Endothelial cell (in vitro differentiated cells): Measurements from ENCODE around the gene EIF3A. TPM values are rescaled to one million over a fixed set of nuclear protein-coding genes. Genes with fewer than 3 reads are reported as not detected.
"Not testable (repeated sequence)": the region's sequence is repeated elsewhere in the genome, so short reads cannot be mapped to it uniquely, and the experiment has no call there.

Experiments used
- DNase-seq: peaks from one replicate; pipeline ENCODE4 v3.0.0; 2021; ENCODE audit warnings: low spot score
- H3K27ac Mint-ChIP-seq: one replicate; pipeline ENCODE4 v1.8.0; 2021; ENCODE audit warnings: mixed read lengths, inconsistent platforms; ENCODE audit not compliant: unreplicated experiment
- H3K27me3 Mint-ChIP-seq: one replicate; pipeline ENCODE4 v1.8.0; 2021; ENCODE audit warnings: mild to moderate bottlenecking, moderate library complexity, mixed read lengths, inconsistent platforms; ENCODE audit not compliant: unreplicated experiment
- H3K36me3 Mint-ChIP-seq: one replicate; pipeline ENCODE4 v1.8.0; 2021; ENCODE audit warnings: mild to moderate bottlenecking, low read depth, mixed read lengths, inconsistent platforms; ENCODE audit not compliant: unreplicated experiment
- H3K4me1 Mint-ChIP-seq: one replicate; pipeline ENCODE4 v1.8.0; 2021; ENCODE audit warnings: mild to moderate bottlenecking, mixed read lengths, inconsistent platforms; ENCODE audit not compliant: unreplicated experiment
- H3K4me3 Mint-ChIP-seq: one replicate; pipeline ENCODE4 v1.8.0; 2021; ENCODE audit warnings: mild to moderate bottlenecking, mixed read lengths, inconsistent platforms; ENCODE audit not compliant: unreplicated experiment
- H3K9me3 Mint-ChIP-seq: one replicate; pipeline ENCODE4 v1.8.0; 2021; ENCODE audit warnings: mixed read lengths, inconsistent platforms; ENCODE audit not compliant: unreplicated experiment
- total RNA-seq: library from RNA; stranded (reverse); fragmentation: NEBNext Ultra II Directional; extraction: Animal tissue kit (Norgen Biotek cat#: 25700); gene quantifications from one replicate; pipeline ENCODE4 v1.2.1, GENCODE V29; 2021; ENCODE audit not compliant: unreplicated experiment
- TF ChIP-seq, protein P1 (sequence below): fragments of 200-600 bp; sonication (generic); IDR thresholded peaks from one replicate; pipeline ENCODE4 v1.5.0; 2021; ENCODE audit warnings: antibody characterized with exemption; ENCODE audit not compliant: unreplicated experiment

Gene EIF3A
- total RNA-seq, 1 donor from 2014 or later = 107 TPM

DNA sequence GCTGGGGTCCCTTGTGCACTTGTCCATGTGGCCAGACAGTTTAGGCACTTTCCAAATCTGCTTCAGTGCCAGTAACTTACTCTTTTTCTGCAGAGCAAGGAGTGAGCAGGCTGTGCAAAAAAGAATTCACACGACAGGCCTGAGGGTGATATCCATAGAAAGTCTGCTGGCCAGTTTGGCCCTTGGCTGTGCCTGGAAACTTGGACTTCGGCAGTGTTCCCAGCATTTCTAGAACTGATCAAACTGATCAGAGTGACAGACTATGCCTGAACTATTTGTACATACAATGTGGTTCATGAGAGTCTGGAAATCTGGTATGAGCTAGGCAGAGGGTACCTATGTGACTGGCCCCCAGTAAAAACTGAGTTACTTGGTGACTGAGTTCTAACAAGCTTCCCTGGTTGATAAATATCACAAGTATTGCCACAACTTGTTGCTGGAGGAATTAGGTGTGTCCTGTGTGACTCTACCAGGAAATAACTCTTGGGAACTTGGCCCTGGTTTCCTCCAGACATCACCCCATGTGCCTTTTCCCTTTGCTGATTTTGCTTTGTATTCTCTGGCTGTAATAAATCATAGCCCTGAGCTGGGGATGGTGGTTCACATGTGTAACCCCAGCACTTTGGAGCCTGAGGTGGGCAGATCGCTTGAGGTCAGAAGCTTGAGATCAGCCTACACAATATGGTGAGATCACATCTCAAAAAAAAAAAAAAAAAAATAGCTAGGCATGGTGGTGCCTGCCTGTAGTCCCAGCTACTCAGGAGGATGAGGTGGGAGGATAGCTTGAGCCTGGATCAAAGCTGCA, 20.0 kb upstream of the EIF3A start:
- peak overlapping the region; percentile 84 for H3K27ac Mint-ChIP-seq
- peaks cover 5% of the 10 kb centered on the region for H3K36me3 Mint-ChIP-seq
- no peak for DNase-seq
- peaks cover 15% of the 10 kb centered on the region for H3K4me1 Mint-ChIP-seq
- H3K27me3 Mint-ChIP-seq = peaks cover 6% of the 10 kb centered on the region
- no peak overlapping the region for H3K4me3 Mint-ChIP-seq
- H3K9me3 Mint-ChIP-seq = no peaks in the 10 kb centered on the region
- TF ChIP-seq, protein P1, sequence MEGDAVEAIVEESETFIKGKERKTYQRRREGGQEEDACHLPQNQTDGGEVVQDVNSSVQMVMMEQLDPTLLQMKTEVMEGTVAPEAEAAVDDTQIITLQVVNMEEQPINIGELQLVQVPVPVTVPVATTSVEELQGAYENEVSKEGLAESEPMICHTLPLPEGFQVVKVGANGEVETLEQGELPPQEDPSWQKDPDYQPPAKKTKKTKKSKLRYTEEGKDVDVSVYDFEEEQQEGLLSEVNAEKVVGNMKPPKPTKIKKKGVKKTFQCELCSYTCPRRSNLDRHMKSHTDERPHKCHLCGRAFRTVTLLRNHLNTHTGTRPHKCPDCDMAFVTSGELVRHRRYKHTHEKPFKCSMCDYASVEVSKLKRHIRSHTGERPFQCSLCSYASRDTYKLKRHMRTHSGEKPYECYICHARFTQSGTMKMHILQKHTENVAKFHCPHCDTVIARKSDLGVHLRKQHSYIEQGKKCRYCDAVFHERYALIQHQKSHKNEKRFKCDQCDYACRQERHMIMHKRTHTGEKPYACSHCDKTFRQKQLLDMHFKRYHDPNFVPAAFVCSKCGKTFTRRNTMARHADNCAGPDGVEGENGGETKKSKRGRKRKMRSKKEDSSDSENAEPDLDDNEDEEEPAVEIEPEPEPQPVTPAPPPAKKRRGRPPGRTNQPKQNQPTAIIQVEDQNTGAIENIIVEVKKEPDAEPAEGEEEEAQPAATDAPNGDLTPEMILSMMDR = no peak

DNA sequence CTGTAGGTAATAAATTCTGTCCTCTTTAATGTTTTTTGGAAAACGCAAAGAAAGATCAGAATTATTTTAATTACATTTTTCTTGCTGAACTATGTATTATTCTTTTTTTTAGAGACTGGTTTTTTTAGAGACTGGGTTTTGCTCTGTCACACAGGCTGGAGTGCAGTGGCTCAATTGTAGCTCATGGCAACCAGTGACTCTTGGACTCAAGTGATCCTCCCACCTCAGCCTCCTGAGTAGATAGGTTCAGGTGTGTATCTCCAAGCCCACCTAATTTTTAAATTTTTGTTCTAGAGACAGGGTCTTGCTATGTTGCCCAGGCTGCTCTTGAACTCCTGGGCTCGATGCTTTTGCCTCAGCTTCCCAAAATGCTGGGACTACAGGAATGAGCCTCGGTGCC, 18.0 kb upstream of the EIF3A start:
- TF ChIP-seq, protein P1 = no peak
- Mint-ChIP-seq H3K4me3 (no peak overlapping the region), H3K4me1 (peaks cover 11% of the 10 kb centered on the region), H3K9me3 (no peaks in the 10 kb centered on the region), H3K27me3 (peaks cover 2% of the 10 kb centered on the region), H3K36me3 (peaks cover 4% of the 10 kb centered on the region), H3K27ac (no peak overlapping the region)
- DNase-seq = no peak

DNA sequence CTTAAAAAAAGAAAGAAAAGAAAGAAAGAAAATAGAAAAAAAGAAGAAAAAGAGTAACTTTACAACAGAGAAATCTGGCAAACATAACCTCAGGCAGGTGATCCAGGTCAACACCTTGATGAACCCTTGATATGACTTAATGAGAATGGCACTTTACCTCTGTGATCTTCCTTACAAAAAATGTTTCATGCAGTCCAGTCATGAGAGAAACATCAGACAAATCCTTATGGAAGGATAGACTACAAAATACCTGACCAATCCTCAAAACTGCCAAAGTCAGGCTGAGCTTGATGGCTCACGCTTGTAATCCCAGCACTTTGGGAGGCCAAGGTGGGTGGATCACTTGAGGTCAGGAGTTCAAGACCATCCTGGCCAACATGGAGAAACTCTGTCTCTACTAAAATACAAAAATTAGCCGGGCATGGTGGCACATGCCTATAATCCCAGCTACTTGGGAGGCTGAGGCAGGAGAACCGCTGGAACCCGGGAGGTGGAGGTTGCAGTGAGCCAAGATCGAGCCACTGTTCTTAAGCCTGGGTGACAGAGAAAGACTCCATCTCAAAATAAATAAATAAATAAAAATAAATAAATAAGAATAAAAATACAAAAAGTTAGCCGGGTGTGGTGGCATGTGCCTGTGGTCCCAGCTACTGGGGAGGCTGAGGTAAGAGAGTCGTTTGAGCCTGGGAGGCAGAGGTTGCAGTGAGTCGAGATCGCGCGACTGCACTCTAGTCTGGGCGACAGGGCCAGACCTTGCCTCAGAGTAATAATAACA, 16.2 kb upstream of the EIF3A start:
- not testable (repeated sequence) for H3K27ac Mint-ChIP-seq, H3K27me3 Mint-ChIP-seq, H3K4me1 Mint-ChIP-seq, H3K36me3 Mint-ChIP-seq, DNase-seq, H3K4me3 Mint-ChIP-seq, H3K9me3 Mint-ChIP-seq

DNA sequence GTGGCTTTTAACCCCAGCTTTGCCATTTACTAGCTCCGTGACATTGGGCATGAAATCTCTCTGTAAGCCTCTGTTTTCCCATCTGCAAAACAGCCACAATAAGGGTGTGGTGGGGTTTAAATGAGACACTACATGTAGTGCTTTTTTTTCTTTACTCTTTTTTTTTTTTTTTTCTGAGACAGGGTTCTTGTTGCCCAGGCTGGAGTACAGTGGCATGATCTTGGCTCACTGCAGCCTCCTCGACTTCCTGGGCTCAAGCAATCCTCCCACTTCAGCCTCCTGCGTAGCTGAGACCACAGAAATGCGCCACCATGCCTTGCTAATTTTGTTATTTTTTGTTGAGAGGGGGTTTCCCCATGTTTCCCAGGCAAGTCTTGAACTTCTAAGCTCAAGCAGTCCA, 15.0 kb upstream of the EIF3A start:
- no peaks in the 10 kb centered on the region for H3K9me3 Mint-ChIP-seq
- no peaks in the 10 kb centered on the region for H3K27me3 Mint-ChIP-seq
- no peaks in the 10 kb centered on the region for H3K36me3 Mint-ChIP-seq
- no peak overlapping the region for H3K4me3 Mint-ChIP-seq
- no peak for DNase-seq
- peaks cover 6% of the 10 kb centered on the region for H3K4me1 Mint-ChIP-seq
- no peak overlapping the region for H3K27ac Mint-ChIP-seq
- TF ChIP-seq, protein P1 = no peak

DNA sequence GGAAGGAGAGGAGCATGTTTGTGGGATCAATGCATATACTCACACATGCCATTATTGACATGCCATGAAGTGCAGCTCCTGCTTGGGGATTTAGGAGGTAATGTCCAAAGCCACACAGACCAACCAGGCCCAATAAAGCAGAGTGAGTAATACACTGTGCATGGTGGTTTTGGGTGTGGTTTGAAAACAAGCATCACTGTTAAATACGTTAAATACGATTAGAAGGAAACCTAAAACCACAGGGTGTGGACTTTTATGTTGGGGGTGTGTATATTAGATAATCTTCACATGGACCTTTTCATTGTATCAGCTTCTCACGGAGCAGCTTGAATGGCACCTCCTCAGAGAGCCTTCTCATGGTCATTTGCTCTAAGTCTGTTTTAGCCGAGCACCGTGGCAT, 10.4 kb upstream of the EIF3A start:
- TF ChIP-seq, protein P1 = no peak
- no peak overlapping the region for H3K27ac Mint-ChIP-seq
- no peaks in the 10 kb centered on the region for H3K9me3 Mint-ChIP-seq
- no peaks in the 10 kb centered on the region for H3K36me3 Mint-ChIP-seq
- no peak for DNase-seq
- H3K4me3 Mint-ChIP-seq = no peak overlapping the region
- H3K4me1 Mint-ChIP-seq = peaks cover 9% of the 10 kb centered on the region
- H3K27me3 Mint-ChIP-seq = no peaks in the 10 kb centered on the region
